DND-41 (cell line): ENCODE data around the gene MMS22L.

Experiments used
- ATAC-seq: fragments of 200-7000 bp; cut with Tn5 transposase; 3 replicates; pipeline ENCODE4 v1.9.1; 2021; ENCODE audit warnings: low read depth; ENCODE audit not compliant: insufficient read depth
- DNase-seq: peaks from one replicate; pipeline ENCODE4 v3.0.0-alpha.2; 2020
- H2AFZ ChIP-seq: 2 replicates; pipeline ENCODE4 v1.6.0; 2012; ENCODE audit warnings: low read depth, low read length
- H3K27ac ChIP-seq: 2 replicates; pipeline ENCODE4 v1.5.1; 2012; ENCODE audit warnings: low read length, inconsistent platforms
- H3K27me3 ChIP-seq: fragments of 200-600 bp; sonication (generic); 2 replicates; pipeline ENCODE4 v1.6.0; 2012; ENCODE audit warnings: low read length, mild to moderate bottlenecking, inconsistent platforms; ENCODE audit not compliant: insufficient read depth, poor library complexity
- H3K36me3 ChIP-seq: 2 replicates; pipeline ENCODE4 v1.5.1; 2012; ENCODE audit warnings: low read length, inconsistent platforms; ENCODE audit not compliant: insufficient read depth
- H3K4me1 ChIP-seq: 2 replicates; pipeline ENCODE4 v1.5.1; 2012; ENCODE audit warnings: mild to moderate bottlenecking, low read length; ENCODE audit not compliant: insufficient read depth
- H3K4me2 ChIP-seq: 2 replicates; pipeline ENCODE4 v1.6.0; 2012; ENCODE audit warnings: mild to moderate bottlenecking, moderate library complexity, low read length, inconsistent platforms; ENCODE audit not compliant: insufficient read depth
- H3K4me3 ChIP-seq, 2 experiments: fragments of 200-600 bp in 1 of 2; shearing (Covaris generic) in 1 of 2; 2 replicates each; pipeline ENCODE4 v1.5.1; 2012 to 2016; ENCODE audit warnings: inconsistent platforms in 2 of 2, low read length in 2 of 2, mild to moderate bottlenecking in 2 of 2, low read depth in 1 of 2, moderate library complexity in 1 of 2
- H3K79me2 ChIP-seq: 2 replicates; pipeline ENCODE4 v1.6.0; 2012; ENCODE audit warnings: low read length, inconsistent platforms; ENCODE audit not compliant: insufficient read depth
- H3K9ac ChIP-seq: 2 replicates; pipeline ENCODE4 v1.6.0; 2012; ENCODE audit warnings: low read depth, mild to moderate bottlenecking, inconsistent platforms, low read length, moderate library complexity
- H3K9me3 ChIP-seq: 2 replicates; pipeline ENCODE4 v1.5.1; 2012; ENCODE audit warnings: low read length, moderate library complexity, mild to moderate bottlenecking, inconsistent platforms; ENCODE audit not compliant: insufficient read depth, severe bottlenecking
- H4K20me1 ChIP-seq: 2 replicates; pipeline ENCODE4 v1.6.0; 2012; ENCODE audit warnings: low read length; ENCODE audit not compliant: insufficient read depth
- CTCF ChIP-seq: IDR thresholded peaks from 2 replicates; pipeline ENCODE4 v1.5.1; 2012; ENCODE audit warnings: borderline replicate concordance, low read length, moderate library complexity, mild to moderate bottlenecking; ENCODE audit not compliant: poor library complexity, severe bottlenecking; ENCODE audit errors: extremely low read depth
- EZH2 ChIP-seq: IDR thresholded peaks from 3 replicates; pipeline ENCODE4 v1.6.1; 2012; ENCODE audit warnings: borderline replicate concordance, low read depth, mild to moderate bottlenecking, moderate library complexity, low read length, inconsistent platforms; ENCODE audit not compliant: severe bottlenecking

The MMS22L gene

GRCh38 chr6:97110149-97110548 is 172.9 kb downstream of the MMS22L start:
- H3K4me1 ChIP-seq = no peaks in the 10 kb centered on the region
- no peaks in the 10 kb centered on the region for H3K79me2 ChIP-seq
- H3K36me3 ChIP-seq = no peaks in the 10 kb centered on the region
- no peaks in the 10 kb centered on the region for H3K9me3 ChIP-seq
- no peak overlapping the region for H3K4me2 ChIP-seq
- no peaks in the 10 kb centered on the region for H4K20me1 ChIP-seq
- no peak for ATAC-seq
- H3K4me3 ChIP-seq = no peak overlapping the region
- no peak overlapping the region for H3K27ac ChIP-seq
- H3K9ac ChIP-seq = no peak overlapping the region
- TF ChIP-seq EZH2 (no peak), CTCF (no peak)
- no peak for DNase-seq
- H2AFZ ChIP-seq = no peak overlapping the region
- H3K27me3 ChIP-seq = peaks cover 3% of the 10 kb centered on the region

- Histone ChIP-seq H4K20me1 (no peaks in the 10 kb centered on the region), H2AFZ (no peak overlapping the region), H3K4me1 (no peaks in the 10 kb centered on the region), H3K4me3 (no peak overlapping the region), H3K4me2 (no peak overlapping the region), H3K36me3 (no peaks in the 10 kb centered on the region), H3K9me3 (no peaks in the 10 kb centered on the region), H3K27me3 (peaks cover 8% of the 10 kb centered on the region), H3K27ac (no peak overlapping the region), H3K9ac (no peak overlapping the region), H3K79me2 (no peaks in the 10 kb centered on the region)
- no peak for TF ChIP-seq CTCF
- TF ChIP-seq EZH2 = no peak
- DNase-seq (no peak), ATAC-seq (no peak)
These were observed 173.6 kb downstream of the MMS22L start for GRCh38 chr6:97109444-97109843.

- ATAC-seq (no peak), DNase-seq (no peak)
- Histone ChIP-seq H3K4me2 (no peak overlapping the region), H3K4me1 (no peaks in the 10 kb centered on the region), H3K79me2 (no peaks in the 10 kb centered on the region), H3K9ac (no peak overlapping the region), H3K9me3 (no peaks in the 10 kb centered on the region), H3K4me3 (no peak overlapping the region), H3K36me3 (no peaks in the 10 kb centered on the region), H2AFZ (no peak overlapping the region), H3K27ac (no peak overlapping the region), H4K20me1 (no peaks in the 10 kb centered on the region), H3K27me3 (peaks cover 5% of the 10 kb centered on the region)
- TF ChIP-seq EZH2 = no peak
- no peak for TF ChIP-seq CTCF
These were observed 180.7 kb downstream of the MMS22L start for GRCh38 chr6:97102145-97102790.

GRCh38 chr6:97100696-97101095 is 182.3 kb downstream of the MMS22L start:
- peaks cover 5% of the 10 kb centered on the region for H3K27me3 ChIP-seq
- no peak overlapping the region for H3K27ac ChIP-seq
- no peaks in the 10 kb centered on the region for H3K4me1 ChIP-seq
- H3K79me2 ChIP-seq = no peaks in the 10 kb centered on the region
- no peaks in the 10 kb centered on the region for H3K9me3 ChIP-seq
- H2AFZ ChIP-seq = no peak overlapping the region
- no peak overlapping the region for H3K4me2 ChIP-seq
- TF ChIP-seq EZH2 (no peak), CTCF (no peak)
- no peaks in the 10 kb centered on the region for H4K20me1 ChIP-seq
- DNase-seq (no peak), ATAC-seq (no peak)
- H3K36me3 ChIP-seq = no peaks in the 10 kb centered on the region
- H3K4me3 ChIP-seq = no peak overlapping the region
- no peak overlapping the region for H3K9ac ChIP-seq
